H1 (cell line): ENCODE results near the gene GSC. TPM values are rescaled to one million over a fixed set of nuclear protein-coding genes. Genes with fewer than 3 reads are reported as not detected.

Source experiments
- CEBPB ChIP-seq: IDR thresholded peaks from 2 replicates; pipeline ENCODE4 v1.6.1; 2012; ENCODE audit warnings: low read depth, low read length
- CHD2 ChIP-seq: IDR thresholded peaks from 2 replicates; pipeline ENCODE4 v1.6.1; 2012; ENCODE audit warnings: low read length, improper control_type of control experiment
- CTBP2 ChIP-seq: IDR thresholded peaks from 2 replicates; pipeline ENCODE4 v1.7.0; 2011; ENCODE audit warnings: borderline replicate concordance, mild to moderate bottlenecking, moderate library complexity, mixed read lengths, low read length; ENCODE audit not compliant: insufficient read depth, insufficient read length
- EZH2 ChIP-seq: fragments of 200-600 bp; sonication (generic); IDR thresholded peaks from 2 replicates; pipeline ENCODE4 v1.7.1; 2012; ENCODE audit warnings: low read depth, mild to moderate bottlenecking, moderate library complexity, low read length, inconsistent platforms; ENCODE audit not compliant: severe bottlenecking
- GTF2F1 ChIP-seq: IDR thresholded peaks from 2 replicates; pipeline ENCODE4 v1.6.1; 2012; ENCODE audit warnings: low read depth, low read length, improper control_type of control experiment, borderline replicate concordance
- HDAC2 ChIP-seq, 2 experiments: fragments of 300-600 bp in 1 of 2; sonication (generic) in 1 of 2; IDR thresholded peaks; 2 replicates each; pipeline ENCODE4 v1.6.1; 2011 to 2012; ENCODE audit warnings: low read depth in 2 of 2, low read length in 2 of 2, mild to moderate bottlenecking in 2 of 2, moderate library complexity in 2 of 2, borderline replicate concordance in 1 of 2, inconsistent platforms in 1 of 2
- JUND ChIP-seq: IDR thresholded peaks from 2 replicates; pipeline ENCODE4 v1.6.1; 2011; ENCODE audit warnings: mild to moderate bottlenecking, improper control_type of control experiment, low read length
- NRF1 ChIP-seq: IDR thresholded peaks from 2 replicates; pipeline ENCODE4 v1.6.1; 2011; ENCODE audit warnings: mild to moderate bottlenecking, low read depth, low read length, improper control_type of control experiment
- PHF8 ChIP-seq: fragments of 200-600 bp; sonication (generic); conservative IDR thresholded peaks from 2 replicates; pipeline ENCODE4 v1.7.1; 2012; ENCODE audit warnings: low read depth, mild to moderate bottlenecking, inconsistent platforms, low read length, moderate library complexity
- POLR2A ChIP-seq, 2 experiments: IDR thresholded peaks; 1 replicate in 1 of 2; 2 replicates in 1 of 2; pipeline ENCODE4 v1.6.1; 2011; ENCODE audit warnings: low read depth in 2 of 2, low read length in 2 of 2, mild to moderate bottlenecking in 2 of 2; ENCODE audit errors: control extremely low read depth in 1 of 2
- POU5F1 ChIP-seq: IDR thresholded peaks from 2 replicates; pipeline ENCODE4 v1.6.1; 2011; ENCODE audit warnings: low read depth, mild to moderate bottlenecking, low read length, moderate library complexity
- RBBP5 ChIP-seq: IDR thresholded peaks from 2 replicates; pipeline ENCODE4 v1.7.1; 2012; ENCODE audit warnings: low read depth, mild to moderate bottlenecking, inconsistent platforms, low read length, moderate library complexity, borderline replicate concordance
- RNF2 ChIP-seq: fragments of 200-900, 300-1000 bp; sonication (generic); IDR thresholded peaks from 2 replicates; pipeline ENCODE4 v1.7.1; 2016; ENCODE audit warnings: borderline replicate concordance, low read depth, mild to moderate bottlenecking, antibody characterized with exemption, low read length; ENCODE audit not compliant: poor library complexity, severe bottlenecking; ENCODE audit errors: missing control alignments
- SIN3A ChIP-seq, 2 experiments: IDR thresholded peaks in 1 of 2; conservative IDR thresholded peaks in 1 of 2; 2 replicates each; pipeline ENCODE4 v1.6.1; 2011 to 2012; ENCODE audit warnings: low read length in 2 of 2, improper control_type of control experiment in 1 of 2, low read depth in 1 of 2, mild to moderate bottlenecking in 1 of 2
- TCF12 ChIP-seq: IDR thresholded peaks from 2 replicates; pipeline ENCODE4 v1.6.1; 2011; ENCODE audit warnings: low read depth, mild to moderate bottlenecking, low read length
- YY1 ChIP-seq: IDR thresholded peaks from 2 replicates; pipeline ENCODE4 v1.6.1; 2011; ENCODE audit warnings: low read depth, mild to moderate bottlenecking, low read length
- polyA plus RNA-seq, 7 experiments: library from polyadenylated mRNA; depleted of rRNA in 3 of 7; stranded (reverse) in 5 of 7; unstranded in 2 of 7; fragments of >200 nt in 5 of 7; fragments of 200-250 nt in 2 of 7; gene quantifications; 1 replicate in 5 of 7; 2 replicates in 1 of 7; 4 replicates in 1 of 7; pipeline versions ENCODE4 v1.2.1 to v1.2.3, GENCODE V29; 2011 to 2013; ENCODE audit warnings: missing spikeins in 2 of 7, mixed read lengths in 2 of 7
- total RNA-seq: library from RNA; stranded (reverse); fragmentation: NEBNext Ultra II Directional; extraction: Animal tissue kit (Norgen Biotek cat#: 25700); gene quantifications from 2 replicates; pipeline ENCODE4 v1.2.1, GENCODE V29; 2021
- TF ChIP-seq, protein P1 (sequence below): IDR thresholded peaks from 2 replicates; pipeline ENCODE4 v1.6.1; 2012; ENCODE audit warnings: low read length, inconsistent platforms
- TF ChIP-seq, protein P2 (sequence below): IDR thresholded peaks from 2 replicates; pipeline ENCODE4 v1.6.1; 2012; ENCODE audit warnings: inconsistent platforms
- TF ChIP-seq, protein P3 (sequence below): IDR thresholded peaks from 2 replicates; pipeline ENCODE4 v1.6.1; 2011; ENCODE audit warnings: low read length, improper control_type of control experiment

GSC gene
- total and polyA plus RNA-seq, 2 of the 8 experiments (the other 6 are each of a cell fraction or from before 2014, with no cell fraction given), result 0.17 to 0.54 TPM

DNA sequence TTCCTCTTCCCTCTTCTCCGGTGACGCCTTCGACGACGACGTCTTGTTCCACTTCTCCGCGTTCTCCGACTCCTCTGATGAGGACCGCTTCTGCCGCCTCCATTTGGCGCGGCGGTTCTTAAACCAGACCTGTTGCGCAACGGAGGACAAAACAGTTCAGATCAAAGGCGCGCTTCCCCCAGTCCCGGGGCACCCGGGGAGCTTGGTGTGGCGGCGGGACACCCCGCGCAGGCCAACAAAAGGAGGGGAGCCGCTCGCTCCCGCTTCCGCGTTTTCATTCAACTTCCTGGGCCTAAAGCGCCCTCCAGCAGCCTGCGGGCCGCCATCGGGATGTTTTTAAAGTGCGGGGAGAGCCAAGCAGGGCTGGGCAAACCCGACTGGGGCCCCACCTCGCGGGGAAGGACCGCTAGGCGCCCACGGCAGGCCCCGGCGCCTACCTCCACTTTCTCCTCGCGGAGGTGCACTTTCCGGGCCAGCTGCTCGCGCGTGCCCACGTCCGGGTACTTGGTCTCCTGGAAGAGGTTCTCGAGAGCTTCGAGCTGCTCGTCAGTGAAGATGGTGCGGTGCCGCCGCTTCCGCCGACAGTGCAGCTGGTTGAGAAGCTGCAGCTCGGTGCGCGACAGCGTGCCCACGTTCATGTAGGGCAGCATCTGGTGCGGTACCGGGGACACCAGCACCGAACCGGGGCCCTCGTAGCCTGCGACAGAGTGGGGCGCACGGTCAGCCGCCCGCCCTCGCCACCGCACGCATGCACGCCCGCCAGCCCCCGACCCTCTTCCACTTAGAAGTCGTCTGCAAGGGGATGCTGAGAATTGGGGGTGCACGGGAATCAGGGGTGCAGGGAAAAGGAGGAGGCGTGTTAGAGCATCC lies 1.2 kb downstream of the GSC start (continued):
- TF ChIP-seq EZH2 (peak; percentile 99), RNF2 (peak; percentile 77), CTBP2 (peak; percentile 78), POLR2A (IDR thresholded peaks at IDR 0.05; ENCODE audit: control extremely low read depth in 1 of 2, low read depth in 2 of 2, low read length in 2 of 2) (no peak), RBBP5 (no peak; the same call in 1 of the 2 replicates), HDAC2 (IDR thresholded peaks at IDR 0.05; ENCODE audit: borderline replicate concordance in 1 of 2, low read depth in 2 of 2, low read length in 2 of 2) (no peak), GTF2F1 (no peak), PHF8 (no peak), CEBPB (peak; percentile 97), JUND (no peak), TCF12 (no peak), POU5F1 (no peak), SIN3A (conservative IDR thresholded peaks at IDR 0.05 in 1 of 2, IDR thresholded peaks at IDR 0.05 in 1 of 2; ENCODE audit: low read depth in 1 of 2, low read length in 2 of 2) (0 out of 4 replicates have a peak, but pooled peaks of 1 of the 2 experiments have one; percentile 12), CHD2 (no peak), NRF1 (no peak), YY1 (0 out of 2 replicates have a peak, but pooled peaks have one; percentile 30)
- TF ChIP-seq, protein P1, sequence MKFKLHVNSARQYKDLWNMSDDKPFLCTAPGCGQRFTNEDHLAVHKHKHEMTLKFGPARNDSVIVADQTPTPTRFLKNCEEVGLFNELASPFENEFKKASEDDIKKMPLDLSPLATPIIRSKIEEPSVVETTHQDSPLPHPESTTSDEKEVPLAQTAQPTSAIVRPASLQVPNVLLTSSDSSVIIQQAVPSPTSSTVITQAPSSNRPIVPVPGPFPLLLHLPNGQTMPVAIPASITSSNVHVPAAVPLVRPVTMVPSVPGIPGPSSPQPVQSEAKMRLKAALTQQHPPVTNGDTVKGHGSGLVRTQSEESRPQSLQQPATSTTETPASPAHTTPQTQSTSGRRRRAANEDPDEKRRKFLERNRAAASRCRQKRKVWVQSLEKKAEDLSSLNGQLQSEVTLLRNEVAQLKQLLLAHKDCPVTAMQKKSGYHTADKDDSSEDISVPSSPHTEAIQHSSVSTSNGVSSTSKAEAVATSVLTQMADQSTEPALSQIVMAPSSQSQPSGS, result no peak
- TF ChIP-seq, protein P2, sequence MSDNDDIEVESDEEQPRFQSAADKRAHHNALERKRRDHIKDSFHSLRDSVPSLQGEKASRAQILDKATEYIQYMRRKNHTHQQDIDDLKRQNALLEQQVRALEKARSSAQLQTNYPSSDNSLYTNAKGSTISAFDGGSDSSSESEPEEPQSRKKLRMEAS, result no peak; the same call in 1 of the 2 replicates
- TF ChIP-seq, protein P3, sequence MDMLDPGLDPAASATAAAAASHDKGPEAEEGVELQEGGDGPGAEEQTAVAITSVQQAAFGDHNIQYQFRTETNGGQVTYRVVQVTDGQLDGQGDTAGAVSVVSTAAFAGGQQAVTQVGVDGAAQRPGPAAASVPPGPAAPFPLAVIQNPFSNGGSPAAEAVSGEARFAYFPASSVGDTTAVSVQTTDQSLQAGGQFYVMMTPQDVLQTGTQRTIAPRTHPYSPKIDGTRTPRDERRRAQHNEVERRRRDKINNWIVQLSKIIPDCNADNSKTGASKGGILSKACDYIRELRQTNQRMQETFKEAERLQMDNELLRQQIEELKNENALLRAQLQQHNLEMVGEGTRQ, result no peak
